Measurements from ENCODE around the gene UQCC3. TPM values are rescaled to one million over a fixed set of nuclear protein-coding genes. Genes with fewer than 3 reads are reported as not detected.

Gene UQCC3
- total and polyA plus RNA-seq, 2 of the 13 experiments (the other 11 are each of a cell fraction or from before 2014, with no cell fraction given): 7.7 to 16.0 TPM

GRCh38 chr11:62678770-62679696 is 7.6 kb downstream of the UQCC3 start, which contains the start of gene UBXN1:
Gene UBXN1 (minus strand): TSS chr11:62679073. CDS start chr11:62678923, 150 bp downstream.
- BruUV-seq (replicated peaks): TSS peak; percentile 81
- FAIRE-seq: peak; percentile 72
- TF ChIP-seq ZNF619 (CRISPR knock-in tag; IDR thresholded peaks at IDR 0.05) (no peak), MAX (IDR thresholded peaks at IDR 0.05) (peak; percentile 90), KDM6A (CRISPR knock-in tag; IDR thresholded peaks at IDR 0.05; ENCODE audit: low read depth) (no peak), ZSCAN12 (CRISPR knock-in tag; IDR thresholded peaks at IDR 0.05) (no peak), STAT6 (CRISPR knock-in tag; IDR thresholded peaks at IDR 0.05; ENCODE audit: borderline replicate concordance) (no peak), ZNF772 (CRISPR knock-in tag; IDR thresholded peaks at IDR 0.05) (peak; percentile 73), FOSL1 (CRISPR knock-in tag; IDR thresholded peaks at IDR 0.05; ENCODE audit: borderline replicate concordance) (no peak), PBX2 (CRISPR knock-in tag; IDR thresholded peaks at IDR 0.05) (no peak), SIN3B (IDR thresholded peaks at IDR 0.05; ENCODE audit: low read length) (peak; percentile 69; the same call in 1 of the 2 replicates), DZIP1 (CRISPR knock-in tag; IDR thresholded peaks at IDR 0.05) (no peak), ZNF816 (CRISPR knock-in tag; IDR thresholded peaks at IDR 0.05; ENCODE audit: borderline replicate concordance) (no peak; the same call in 1 of the 2 replicates), MED8 (CRISPR knock-in tag; IDR thresholded peaks at IDR 0.05; ENCODE audit: insufficient replicate concordance) (peak; percentile 63), PITX1 (CRISPR knock-in tag; IDR thresholded peaks at IDR 0.05) (peak; percentile 63; the same call in 1 of the 2 replicates)

More at GRCh38 chr11:62678770-62679696, 7.6 kb downstream of the UQCC3 start, which contains the start of gene UBXN1:
- ATAC-seq: peak; percentile 79
- Histone ChIP-seq H3K4me1 (ENCODE audit: insufficient read depth, low read length) (peaks cover 37% of the 10 kb centered on the region), H4K20me1 (ENCODE audit: insufficient read depth, low read length) (no peaks in the 10 kb centered on the region), H3K9ac (ENCODE audit: insufficient read depth, low read depth, low read length) (peak within 1 kb of the TSS; percentile 94), H3K27me3 (ENCODE audit: control insufficient read depth in 1 of 2, insufficient read depth in 2 of 2, low read length in 2 of 2) (no peaks in the 10 kb centered on the region), H3K27ac (ENCODE audit: extremely low read length, insufficient read depth, low read length) (peak within 1 kb of the TSS; percentile 86), H3K4me3 (replicated peaks in 1 of 3; ENCODE audit: insufficient read depth in 1 of 3, low read depth in 2 of 3, low read length in 3 of 3) (peak within 1 kb of the TSS; percentile 88 to 98 (median 94)), H3K36me3 (replicated peaks in 1 of 2; ENCODE audit: control insufficient read depth in 1 of 2, insufficient read depth in 2 of 2, low read length in 2 of 2) (peaks cover 0 to 7% of the 10 kb centered on the region in 2 experiments; a peak in 1 of 5 replicates), H2AFZ (ENCODE audit: low read length) (peak within 1 kb of the TSS; percentile 91), H3K4me2 (ENCODE audit: low read depth, low read length) (peak within 1 kb of the TSS; percentile 98), H3K9me3 (ENCODE audit: low read length) (no peaks in the 10 kb centered on the region), H3K79me2 (ENCODE audit: insufficient read depth, low read length) (peaks cover 8% of the 10 kb centered on the region)
- in situ Hi-C loops (cut with HindIII; ENCODE audit: extremely low pct_ligation_motif_present, low pct_unique_long_range_greater_than_20kb): no loop called here
- ChIA-PET POLR2A (interaction anchor here (1.1 to 3.6 kb wide), 7 partner anchors 9 to 177 kb away, joined by 3 to 54 read pairs (median 19); partner anchors contain the start of genes C11orf98, CSKMT, HNRNPUL2 and LBHD1), CTCF (ENCODE audit: low intra/inter-chr PET ratio, low total read pairs) (no interaction called here)
- intact Hi-C loops (cut with micrococcal nuclease; ENCODE audit: unreplicated experiment): no loop called here
- WGBS (ENCODE audit: low lambda C conversion rate): 19% methylated on average over 14 of the region's 55 CpGs
- peak; percentile 79 for DNase-seq (ENCODE audit: low spot score)
